ENCODE results near the gene NEMP2. TPM values are rescaled to one million over a fixed set of nuclear protein-coding genes. Genes with fewer than 3 reads are reported as not detected.

NEMP2 gene
- total and polyA plus RNA-seq, 10 donors: 0.89 to 19.2 (median 10.7) TPM

GRCh38 chr2:190486037-190486623 lies 48.4 kb downstream of the NEMP2 start:
- Histone ChIP-seq H3K36me3 (peaks cover 0 to 45% (median 20%) of the 10 kb centered on the region in 6 donors), H3K27ac (no peak overlapping the region), H3K4me1 (peaks cover 0 to 22% (median 3%) of the 10 kb centered on the region in 6 donors), H3K9me3 (peaks cover 0 to under 1% (median 0%) of the 10 kb centered on the region in 8 donors), H3K4me3 (no peak overlapping the region), H3K27me3 (replicated peaks in 1 of 7) (no peaks in the 10 kb centered on the region)
- intact Hi-C loops (cut with DNase I; ENCODE audit: low total_unique reads): no loop called here
- WGBS, 5 donors: 85 to 93% (median 90%) methylated on average over 3 of the region's 3 CpGs
- no peak for DNase-seq
- TF ChIP-seq POLR2AphosphoS5 (IDR thresholded peaks at IDR 0.05): no peak
- TF ChIP-seq, protein P1, sequence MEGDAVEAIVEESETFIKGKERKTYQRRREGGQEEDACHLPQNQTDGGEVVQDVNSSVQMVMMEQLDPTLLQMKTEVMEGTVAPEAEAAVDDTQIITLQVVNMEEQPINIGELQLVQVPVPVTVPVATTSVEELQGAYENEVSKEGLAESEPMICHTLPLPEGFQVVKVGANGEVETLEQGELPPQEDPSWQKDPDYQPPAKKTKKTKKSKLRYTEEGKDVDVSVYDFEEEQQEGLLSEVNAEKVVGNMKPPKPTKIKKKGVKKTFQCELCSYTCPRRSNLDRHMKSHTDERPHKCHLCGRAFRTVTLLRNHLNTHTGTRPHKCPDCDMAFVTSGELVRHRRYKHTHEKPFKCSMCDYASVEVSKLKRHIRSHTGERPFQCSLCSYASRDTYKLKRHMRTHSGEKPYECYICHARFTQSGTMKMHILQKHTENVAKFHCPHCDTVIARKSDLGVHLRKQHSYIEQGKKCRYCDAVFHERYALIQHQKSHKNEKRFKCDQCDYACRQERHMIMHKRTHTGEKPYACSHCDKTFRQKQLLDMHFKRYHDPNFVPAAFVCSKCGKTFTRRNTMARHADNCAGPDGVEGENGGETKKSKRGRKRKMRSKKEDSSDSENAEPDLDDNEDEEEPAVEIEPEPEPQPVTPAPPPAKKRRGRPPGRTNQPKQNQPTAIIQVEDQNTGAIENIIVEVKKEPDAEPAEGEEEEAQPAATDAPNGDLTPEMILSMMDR (IDR thresholded peaks at IDR 0.05 in 8 of 11, conservative IDR thresholded peaks at IDR 0.05 in 3 of 11): no peak
- TF ChIP-seq POLR2A (IDR thresholded peaks at IDR 0.05): no peak

- peaks cover 0 to 8% (median 0%) of the 10 kb centered on the region in 6 donors for H3K36me3 ChIP-seq
- intact Hi-C loops (cut with DNase I; ENCODE audit: low total_unique reads): no loop called here
- no peak for TF ChIP-seq POLR2A (IDR thresholded peaks at IDR 0.05)
- TF ChIP-seq, protein P1 (IDR thresholded peaks at IDR 0.05 in 8 of 11, conservative IDR thresholded peaks at IDR 0.05 in 3 of 11): no peak
- H3K27ac ChIP-seq: no peak overlapping the region
- no peak overlapping the region for H3K4me3 ChIP-seq
- no peak for DNase-seq
- peaks cover 0 to 33% (median 5%) of the 10 kb centered on the region in 6 donors for H3K4me1 ChIP-seq
- H3K9me3 ChIP-seq: no peaks in the 10 kb centered on the region
- no peaks in the 10 kb centered on the region for H3K27me3 ChIP-seq (replicated peaks in 1 of 7)
Measured at GRCh38 chr2:190482451-190482850, 52.1 kb downstream of the NEMP2 start.

DNA sequence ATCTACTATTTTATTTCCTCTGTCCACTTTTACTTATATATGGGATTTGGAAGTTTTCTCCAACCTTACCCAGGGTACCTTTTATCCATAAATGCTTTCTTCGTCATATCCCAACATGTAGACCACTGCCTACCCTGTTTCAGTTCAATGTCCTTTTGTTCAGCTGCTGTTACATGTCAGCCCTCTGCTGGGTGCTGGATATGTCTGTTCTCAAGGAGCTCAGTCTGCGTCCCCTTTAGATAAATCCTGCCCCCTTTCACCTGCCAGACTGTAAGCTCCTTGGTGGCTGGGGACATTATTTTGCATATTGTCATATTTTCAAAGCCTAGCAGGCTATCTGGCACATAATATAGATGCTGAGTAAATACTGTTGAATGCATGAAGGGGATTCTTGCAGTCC lies 53.2 kb downstream of the NEMP2 start:
- intact Hi-C loops (cut with DNase I; ENCODE audit: low total_unique reads): no loop called here
- Histone ChIP-seq H3K27ac (no peak overlapping the region), H3K4me3 (no peak overlapping the region), H3K27me3 (replicated peaks in 1 of 7) (no peaks in the 10 kb centered on the region), H3K36me3 (no peaks in the 10 kb centered on the region), H3K4me1 (peaks cover 0 to 34% (median 5%) of the 10 kb centered on the region in 6 donors), H3K9me3 (no peaks in the 10 kb centered on the region)
- no peak for TF ChIP-seq POLR2A (IDR thresholded peaks at IDR 0.05)
- TF ChIP-seq POLR2AphosphoS5 (IDR thresholded peaks at IDR 0.05): no peak
- TF ChIP-seq, protein P1 (IDR thresholded peaks at IDR 0.05 in 8 of 11, conservative IDR thresholded peaks at IDR 0.05 in 3 of 11): no peak
- DNase-seq: no peak
- WGBS, 5 donors: 39 to 94% (median 71%) methylated on average over 2 of the region's 2 CpGs

DNA sequence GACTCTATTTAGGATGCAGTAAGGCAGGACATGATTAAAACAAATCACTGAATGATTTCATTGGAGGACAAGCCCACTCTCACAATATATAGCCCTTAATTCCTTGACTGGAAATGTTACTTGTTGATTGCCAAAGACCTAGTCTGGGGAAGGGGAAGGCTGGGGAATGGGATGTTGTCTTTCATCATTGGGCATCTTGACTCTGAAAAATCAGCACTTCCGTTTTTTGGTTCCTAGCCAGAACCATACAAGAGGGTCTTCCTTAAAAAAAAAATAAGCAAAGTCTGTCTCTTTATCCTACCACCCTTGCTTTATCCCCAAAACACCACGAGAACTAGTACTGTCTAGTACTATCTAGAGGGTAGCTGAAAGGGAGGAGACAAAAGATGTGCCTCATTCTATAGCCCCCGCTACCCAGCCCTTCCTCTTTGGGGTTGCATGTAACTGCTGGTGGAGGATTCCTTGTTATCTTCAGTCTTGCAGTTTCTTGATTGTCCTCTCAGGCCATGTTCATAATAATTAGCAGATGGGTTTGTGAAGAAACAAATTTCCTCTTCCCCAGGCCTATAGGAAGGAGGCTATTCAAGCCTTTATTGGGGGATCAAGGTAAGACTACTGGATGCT lies 55.8 kb downstream of the NEMP2 start:
- DNase-seq: no peak
- Histone ChIP-seq H3K27me3 (replicated peaks in 1 of 7) (no peaks in the 10 kb centered on the region), H3K27ac (peak overlapping the region in 2 of 8 donors; percentile 18 to 33), H3K4me3 (no peak overlapping the region), H3K36me3 (no peaks in the 10 kb centered on the region), H3K4me1 (peaks cover 0 to 24% (median 4%) of the 10 kb centered on the region in 6 donors), H3K9me3 (no peaks in the 10 kb centered on the region)
- intact Hi-C loops (cut with DNase I; ENCODE audit: low total_unique reads): no loop called here
- WGBS, 5 donors: 71 to 81% (median 75%) methylated on average over 3 of the region's 3 CpGs
- no peak for TF ChIP-seq POLR2AphosphoS5 (IDR thresholded peaks at IDR 0.05)
- no peak for TF ChIP-seq POLR2A (IDR thresholded peaks at IDR 0.05)
- TF ChIP-seq, protein P1 (IDR thresholded peaks at IDR 0.05 in 8 of 11, conservative IDR thresholded peaks at IDR 0.05 in 3 of 11): no peak

Data from spleen (tissue), 11 donors.